Hematopoietic multipotent progenitor cell treated with erythropoietin and hydrocortisone succinate and interleukin-3 and kit ligand, for 6 days (in vitro differentiated cells): Measurements from ENCODE around the gene IL17C.

Source experiments
- DNase-seq: peaks from one replicate; pipeline ENCODE4 v3.0.0-alpha.2; 2015

Gene IL17C

DNA sequence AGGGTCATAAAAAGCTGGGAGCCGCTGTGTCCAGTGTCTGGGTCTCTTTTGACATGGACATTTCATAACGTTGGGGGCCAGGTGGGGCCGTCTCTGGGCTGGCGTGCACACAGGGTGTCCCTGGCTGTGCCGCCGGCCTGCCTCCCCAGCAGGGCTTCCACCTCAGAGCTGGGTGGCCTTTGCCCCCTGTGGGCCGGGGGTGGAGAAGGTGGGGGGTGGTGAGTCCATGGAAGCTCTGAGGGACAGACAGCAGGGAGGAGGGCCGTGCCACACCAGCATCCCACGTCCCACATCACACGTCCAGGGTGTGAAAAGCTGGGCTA is 48.8 kb downstream of the IL17C start:
- no peak for DNase-seq

DNA sequence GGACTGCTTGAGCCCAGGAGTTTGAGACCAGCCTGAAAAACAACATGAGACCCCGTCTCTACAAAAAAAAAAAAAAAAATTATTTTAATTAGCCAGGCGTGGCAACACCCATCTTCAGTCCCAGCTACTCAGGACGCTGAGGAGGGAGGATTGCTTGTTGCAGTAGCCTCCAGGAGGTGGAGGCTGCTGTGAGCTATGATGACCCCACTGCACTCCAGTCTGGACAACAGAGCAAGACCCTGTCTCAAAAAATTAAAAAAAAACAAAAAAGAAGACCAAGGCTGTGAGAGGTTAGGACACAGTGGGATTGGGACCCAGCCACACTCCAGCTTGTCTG is 49.3 kb downstream of the IL17C start:
- DNase-seq = peak; percentile 32

DNA sequence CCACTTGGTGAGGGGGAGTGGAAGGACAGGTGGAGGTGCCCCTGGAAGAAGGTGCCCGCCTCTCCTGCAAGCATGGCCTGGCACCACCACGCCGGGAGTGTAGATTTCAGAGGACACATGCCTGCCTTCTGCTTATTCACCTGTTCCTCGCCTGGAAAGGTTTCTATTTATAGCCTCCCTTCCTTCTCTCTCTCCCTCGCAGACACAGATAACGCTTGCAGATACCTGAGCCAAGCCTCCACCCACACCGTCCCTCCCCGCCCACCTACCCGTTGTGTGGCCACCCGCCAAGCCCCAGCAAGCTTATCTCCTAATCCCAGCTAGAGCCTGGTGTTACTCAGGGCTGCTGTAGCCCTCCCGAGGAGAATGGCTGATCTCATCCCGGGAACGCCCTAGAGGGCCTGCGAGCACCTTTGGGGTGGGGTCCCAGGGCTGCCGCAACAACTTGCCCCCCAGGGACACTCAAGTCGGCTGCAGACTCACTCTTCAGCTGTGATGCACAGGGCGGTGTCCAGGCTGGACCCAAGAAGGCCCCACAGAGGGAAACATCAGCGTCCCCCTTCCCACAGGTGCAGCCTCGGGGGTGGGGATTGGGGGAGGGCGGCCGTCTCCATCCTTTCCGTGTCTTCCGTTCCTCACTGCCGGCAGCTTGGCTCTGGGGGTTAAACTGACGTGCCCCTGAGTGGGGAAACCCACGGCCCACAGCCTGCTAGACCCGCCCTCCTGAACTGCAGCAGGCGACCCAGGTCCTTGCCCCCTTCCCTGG is 49.8 kb downstream of the IL17C start:
- DNase-seq = peak; percentile 92
